Neural cell (in vitro differentiated cells): ENCODE measurements around the gene THEM4. TPM values are rescaled to one million over a fixed set of nuclear protein-coding genes. Genes with fewer than 3 reads are reported as not detected.

ENCODE experiments used
- H2AFZ ChIP-seq: fragments of 200-600, 300-800 bp; sonication (generic), shearing (Covaris generic); 2 replicates; pipeline ENCODE4 v1.6.0; 2014; ENCODE audit warnings: low read depth, mild to moderate bottlenecking, antibody characterized with exemption, low read length, moderate library complexity
- H3F3A ChIP-seq: fragments of 200-600 bp; shearing (Covaris generic); 2 replicates; pipeline ENCODE4 v1.6.1; 2016; ENCODE audit warnings: mild to moderate bottlenecking, moderate library complexity, mixed read lengths, antibody characterized with exemption, low read length; ENCODE audit not compliant: insufficient read depth, poor library complexity, severe bottlenecking
- H3K27ac ChIP-seq: fragments of 200-600, 300-800 bp; sonication (generic), shearing (Covaris generic); 2 replicates; pipeline ENCODE4 v1.5.1; 2014; ENCODE audit warnings: mild to moderate bottlenecking, low read length, moderate library complexity
- H3K27me3 ChIP-seq: fragments of 300-800, 200-600 bp; sonication (generic), shearing (Covaris generic); 2 replicates; pipeline ENCODE4 v1.6.0; 2014; ENCODE audit warnings: mild to moderate bottlenecking, low read depth, low read length, moderate library complexity; ENCODE audit not compliant: insufficient read depth
- H3K36me3 ChIP-seq: fragments of 300-800, 200-600 bp; sonication (generic), shearing (Covaris generic); 2 replicates; pipeline ENCODE4 v1.5.1; 2014; ENCODE audit warnings: mild to moderate bottlenecking, antibody characterized with exemption, low read length, moderate library complexity; ENCODE audit not compliant: insufficient read depth
- H3K4me2 ChIP-seq: fragments of 300-800, 200-600 bp; sonication (generic), shearing (Covaris generic); 2 replicates; pipeline ENCODE4 v1.6.0; 2014; ENCODE audit warnings: mild to moderate bottlenecking, low read length
- H3K4me3 ChIP-seq: fragments of 300-800, 200-600 bp; sonication (generic), shearing (Covaris generic); 2 replicates; pipeline ENCODE4 v1.5.1; 2014; ENCODE audit warnings: mild to moderate bottlenecking, low read length, moderate library complexity
- H3K79me2 ChIP-seq: fragments of 200-600 bp; shearing (Covaris generic); replicated peaks from 2 replicates; pipeline ENCODE4 v1.6.0; 2014; ENCODE audit warnings: mild to moderate bottlenecking, low read length, moderate library complexity; ENCODE audit not compliant: insufficient read depth
- H3K9ac ChIP-seq: fragments of 300-800, 200-600 bp; sonication (generic), shearing (Covaris generic); 2 replicates; pipeline ENCODE4 v1.6.1; 2016; ENCODE audit warnings: mild to moderate bottlenecking, low read length, mixed read lengths
- H3K9me2 ChIP-seq: fragments of 200-600 bp; shearing (Covaris generic); 2 replicates; pipeline ENCODE4 v1.6.1; 2016; ENCODE audit warnings: mild to moderate bottlenecking, low read length, mixed read lengths; ENCODE audit not compliant: insufficient read depth
- H3K9me3 ChIP-seq: fragments of 200-600, 300-800 bp; sonication (generic), shearing (Covaris generic); 2 replicates; pipeline ENCODE4 v1.6.1; 2016; ENCODE audit warnings: mild to moderate bottlenecking, mixed run types, low read length, moderate library complexity, mixed read lengths
- H4K20me1 ChIP-seq: fragments of 200-600 bp; shearing (Covaris generic); 2 replicates; pipeline ENCODE4 v1.6.1; 2016; ENCODE audit warnings: mild to moderate bottlenecking, mixed run types; ENCODE audit not compliant: insufficient read depth
- EZH2 ChIP-seq: fragments of 200-600, 300-800 bp; shearing (Covaris generic), sonication (generic); IDR thresholded peaks from 2 replicates; pipeline ENCODE4 v1.6.1; 2014; ENCODE audit warnings: antibody characterized with exemption, low read length, borderline replicate concordance, mild to moderate bottlenecking; ENCODE audit not compliant: insufficient read depth, poor library complexity, severe bottlenecking
- MXI1 ChIP-seq: fragments of 450-650 bp; conservative IDR thresholded peaks from 2 replicates; pipeline ENCODE4 v1.6.1; 2014; ENCODE audit warnings: antibody characterized with exemption, mild to moderate bottlenecking; ENCODE audit not compliant: poor library complexity, severe bottlenecking
- POLR2AphosphoS5 ChIP-seq: IDR thresholded peaks from 2 replicates; pipeline ENCODE4 v1.6.1; 2012
- RAD21 ChIP-seq: fragments of 450-650 bp; conservative IDR thresholded peaks from 2 replicates; pipeline ENCODE4 v1.6.1; 2014; ENCODE audit warnings: antibody characterized with exemption, mild to moderate bottlenecking, moderate library complexity
- SMC3 ChIP-seq: fragments of 450-650 bp; conservative IDR thresholded peaks from 2 replicates; pipeline ENCODE4 v1.6.1; 2014; ENCODE audit warnings: antibody characterized with exemption, mild to moderate bottlenecking, moderate library complexity; ENCODE audit not compliant: poor library complexity
- polyA plus RNA-seq: library from polyadenylated mRNA; depleted of rRNA; stranded (reverse); fragments of >200 nt; gene quantifications from 2 replicates; pipeline ENCODE4 v1.2.3, GENCODE V29; 2014
- TF ChIP-seq, protein P1 (sequence below): IDR thresholded peaks from 2 replicates; pipeline ENCODE4 v1.6.1; 2012; ENCODE audit warnings: borderline replicate concordance

Gene THEM4
- polyA plus RNA-seq, 1 donor from 2014 or later = 11.3 TPM

DNA sequence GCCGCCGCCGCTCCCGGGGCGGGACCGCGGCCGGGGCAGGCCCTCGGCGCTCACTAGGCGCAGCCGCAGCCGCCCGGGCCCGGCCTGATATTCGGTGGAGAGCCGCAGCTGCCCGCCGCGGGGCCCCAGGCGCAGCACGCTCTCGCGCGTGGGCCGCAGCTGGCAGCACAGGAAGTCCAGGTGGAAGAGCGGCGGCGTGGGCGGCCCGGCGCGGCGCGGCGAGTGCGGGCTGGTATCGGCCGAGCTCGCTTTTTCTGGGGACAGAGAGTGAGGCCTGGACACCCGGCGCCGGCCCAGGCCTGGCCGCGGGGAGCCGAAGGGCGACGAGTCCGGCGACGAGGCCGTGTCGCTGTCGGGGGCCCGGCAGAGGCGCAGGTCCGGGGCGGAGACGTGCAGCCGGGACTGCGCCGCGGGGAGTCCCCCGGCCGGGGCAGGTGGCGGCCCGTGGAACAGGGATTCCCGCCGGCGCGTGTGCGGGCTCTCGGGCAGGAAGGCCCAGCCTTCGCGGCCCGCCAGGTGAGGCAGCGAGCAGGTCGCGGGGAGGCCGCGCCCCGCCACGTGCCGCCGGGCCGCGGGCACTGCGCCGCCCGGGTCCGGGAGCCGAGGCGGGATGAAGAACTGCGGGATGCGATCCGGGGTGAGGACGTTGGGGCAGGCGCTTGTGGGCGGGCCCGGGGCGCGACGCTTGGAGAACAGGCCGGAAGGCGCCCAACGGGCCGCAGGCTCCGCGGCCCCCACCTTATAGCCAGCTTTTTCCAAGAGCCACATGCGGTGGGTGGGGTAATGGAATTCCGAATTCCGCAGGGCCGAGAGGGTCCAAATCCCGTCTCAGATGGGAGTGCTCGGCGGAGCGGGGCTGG lies 70.9 kb downstream of the THEM4 start:
- H3K9me3 ChIP-seq = no peaks in the 10 kb centered on the region
- peak overlapping the region; percentile 33 for H3K4me3 ChIP-seq
- H3K27ac ChIP-seq = no peak overlapping the region
- TF ChIP-seq, protein P1, sequence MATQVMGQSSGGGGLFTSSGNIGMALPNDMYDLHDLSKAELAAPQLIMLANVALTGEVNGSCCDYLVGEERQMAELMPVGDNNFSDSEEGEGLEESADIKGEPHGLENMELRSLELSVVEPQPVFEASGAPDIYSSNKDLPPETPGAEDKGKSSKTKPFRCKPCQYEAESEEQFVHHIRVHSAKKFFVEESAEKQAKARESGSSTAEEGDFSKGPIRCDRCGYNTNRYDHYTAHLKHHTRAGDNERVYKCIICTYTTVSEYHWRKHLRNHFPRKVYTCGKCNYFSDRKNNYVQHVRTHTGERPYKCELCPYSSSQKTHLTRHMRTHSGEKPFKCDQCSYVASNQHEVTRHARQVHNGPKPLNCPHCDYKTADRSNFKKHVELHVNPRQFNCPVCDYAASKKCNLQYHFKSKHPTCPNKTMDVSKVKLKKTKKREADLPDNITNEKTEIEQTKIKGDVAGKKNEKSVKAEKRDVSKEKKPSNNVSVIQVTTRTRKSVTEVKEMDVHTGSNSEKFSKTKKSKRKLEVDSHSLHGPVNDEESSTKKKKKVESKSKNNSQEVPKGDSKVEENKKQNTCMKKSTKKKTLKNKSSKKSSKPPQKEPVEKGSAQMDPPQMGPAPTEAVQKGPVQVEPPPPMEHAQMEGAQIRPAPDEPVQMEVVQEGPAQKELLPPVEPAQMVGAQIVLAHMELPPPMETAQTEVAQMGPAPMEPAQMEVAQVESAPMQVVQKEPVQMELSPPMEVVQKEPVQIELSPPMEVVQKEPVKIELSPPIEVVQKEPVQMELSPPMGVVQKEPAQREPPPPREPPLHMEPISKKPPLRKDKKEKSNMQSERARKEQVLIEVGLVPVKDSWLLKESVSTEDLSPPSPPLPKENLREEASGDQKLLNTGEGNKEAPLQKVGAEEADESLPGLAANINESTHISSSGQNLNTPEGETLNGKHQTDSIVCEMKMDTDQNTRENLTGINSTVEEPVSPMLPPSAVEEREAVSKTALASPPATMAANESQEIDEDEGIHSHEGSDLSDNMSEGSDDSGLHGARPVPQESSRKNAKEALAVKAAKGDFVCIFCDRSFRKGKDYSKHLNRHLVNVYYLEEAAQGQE = no peak
- peak; percentile 76 for TF ChIP-seq EZH2
- H3K9me2 ChIP-seq = no peaks in the 10 kb centered on the region
- no peak overlapping the region for H3K4me2 ChIP-seq
- H2AFZ ChIP-seq = no peak overlapping the region
- no peaks in the 10 kb centered on the region for H3F3A ChIP-seq
- no peaks in the 10 kb centered on the region for H3K79me2 ChIP-seq
- H4K20me1 ChIP-seq = no peaks in the 10 kb centered on the region
- H3K9ac ChIP-seq = no peak overlapping the region
- no peaks in the 10 kb centered on the region for H3K36me3 ChIP-seq
- peaks cover 57% of the 10 kb centered on the region for H3K27me3 ChIP-seq

DNA sequence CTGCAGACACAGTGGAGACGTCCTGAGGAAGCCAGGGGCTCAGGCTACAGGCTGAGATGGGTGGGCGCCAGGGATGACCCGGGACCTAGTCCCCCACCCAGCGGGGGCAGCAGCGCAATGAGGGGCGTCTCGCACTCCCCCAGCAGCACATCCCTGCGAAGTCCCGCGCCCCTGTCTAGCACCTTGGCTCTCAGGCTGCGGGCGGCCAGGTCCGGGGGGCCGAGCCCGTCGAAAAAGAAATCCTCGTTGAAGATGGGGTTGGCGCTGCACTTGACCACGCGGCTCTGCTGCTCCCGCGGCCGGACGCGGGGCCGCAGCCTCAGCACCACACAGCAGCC lies 71.5 kb downstream of the THEM4 start:
- no peaks in the 10 kb centered on the region for H3K9me3 ChIP-seq
- no peaks in the 10 kb centered on the region for H3K79me2 ChIP-seq
- H3K27me3 ChIP-seq = peaks cover 57% of the 10 kb centered on the region
- H3K4me3 ChIP-seq = no peak overlapping the region
- no peak overlapping the region for H3K4me2 ChIP-seq
- H3K9me2 ChIP-seq = no peaks in the 10 kb centered on the region
- TF ChIP-seq POLR2AphosphoS5 (no peak), MXI1 (no peak)
- TF ChIP-seq, protein P1 = no peak
- no peak overlapping the region for H3K27ac ChIP-seq
- no peaks in the 10 kb centered on the region for H4K20me1 ChIP-seq
- no peaks in the 10 kb centered on the region for H3F3A ChIP-seq
- no peak overlapping the region for H3K9ac ChIP-seq
- no peak overlapping the region for H2AFZ ChIP-seq
- H3K36me3 ChIP-seq = no peaks in the 10 kb centered on the region

DNA sequence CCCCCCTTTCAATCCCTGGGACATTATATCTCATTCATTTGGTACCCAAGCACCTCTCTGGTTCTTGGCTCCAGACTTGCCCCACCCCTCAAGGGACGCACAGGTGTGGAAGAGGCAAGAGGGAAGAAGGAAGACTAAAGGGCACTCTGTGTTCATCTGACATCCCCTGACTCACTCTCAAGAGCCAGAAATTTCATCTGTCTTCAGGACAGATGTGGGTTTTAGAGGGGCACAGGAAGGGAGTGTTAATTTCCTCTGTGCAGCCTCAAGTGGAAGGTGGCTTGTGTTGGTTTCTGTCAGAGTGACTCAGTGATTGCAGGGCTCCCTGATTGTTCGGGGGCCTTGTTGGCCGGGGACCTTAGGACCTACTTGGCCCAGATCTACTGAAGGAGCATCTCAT lies 72.1 kb downstream of the THEM4 start:
- H3F3A ChIP-seq = no peaks in the 10 kb centered on the region
- no peaks in the 10 kb centered on the region for H3K79me2 ChIP-seq
- H3K9me3 ChIP-seq = no peaks in the 10 kb centered on the region
- H3K27me3 ChIP-seq = peaks cover 57% of the 10 kb centered on the region
- H3K36me3 ChIP-seq = no peaks in the 10 kb centered on the region
- H4K20me1 ChIP-seq = no peaks in the 10 kb centered on the region
- no peak overlapping the region for H3K27ac ChIP-seq
- no peak for TF ChIP-seq MXI1
- TF ChIP-seq RAD21 = no peak
- no peak for TF ChIP-seq EZH2
- TF ChIP-seq POLR2AphosphoS5 = no peak
- TF ChIP-seq SMC3 = no peak
- TF ChIP-seq, protein P1 = no peak
- no peak overlapping the region for H3K9ac ChIP-seq
- no peak overlapping the region for H3K4me2 ChIP-seq
- H3K9me2 ChIP-seq = no peaks in the 10 kb centered on the region
- H2AFZ ChIP-seq = no peak overlapping the region
- H3K4me3 ChIP-seq = no peak overlapping the region
